RCC 7860 (cell line): ENCODE data around the gene TLNRD1.
A peak's percentile ranks its signal among the peaks of the same experiment; 100 is the strongest.

Experiments used
- DNase-seq: peaks from one replicate; pipeline ENCODE4 v3.0.0-alpha.2; 2015; ENCODE audit warnings: low spot score
- FAIRE-seq: peaks from 2 replicates; lab custom pipeline; 2012; peaks lifted over from hg19 to GRCh38; lab: Jason Lieb, UNC

TLNRD1 gene

DNA sequence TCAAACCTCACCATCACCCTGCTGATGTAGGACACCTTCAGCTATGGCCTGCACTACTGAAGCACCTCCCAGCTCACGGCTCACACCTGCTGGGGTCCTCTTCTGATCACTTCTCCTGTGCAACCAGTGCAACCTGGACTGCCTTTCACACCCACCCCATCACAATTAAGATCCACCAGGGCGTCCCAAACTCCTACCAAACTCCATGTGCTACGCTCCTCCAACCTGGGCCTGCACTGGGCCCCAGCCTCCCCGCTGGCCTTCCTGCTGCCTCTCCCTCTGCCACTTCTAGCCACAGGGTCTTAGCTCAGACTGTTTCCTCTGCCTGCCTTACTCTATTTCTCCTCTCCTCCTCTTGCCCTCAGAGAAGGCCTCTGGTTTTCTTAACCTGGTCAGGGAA lies 23.9 kb upstream of the TLNRD1 start:
- FAIRE-seq (no peak), DNase-seq (no peak)

DNA sequence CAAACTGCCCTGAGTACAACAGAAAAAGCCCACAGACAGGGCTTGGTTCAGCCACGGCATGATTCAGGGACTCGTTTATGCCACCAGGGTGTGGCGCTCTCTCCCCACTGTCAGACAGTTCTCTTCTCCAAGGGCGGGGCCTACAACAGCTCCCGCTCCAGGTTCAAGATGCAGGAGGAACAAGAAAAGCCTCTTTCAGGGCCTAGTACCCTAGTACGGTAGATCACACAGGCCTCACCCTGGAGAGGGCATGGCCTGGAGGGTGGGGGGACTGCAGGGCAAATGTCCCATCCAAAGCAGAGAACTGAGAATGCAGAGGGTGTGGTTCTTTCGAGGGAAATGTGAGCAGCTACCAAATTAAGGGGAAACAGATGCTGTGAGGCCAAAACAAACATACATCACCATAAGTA lies 23.1 kb upstream of the TLNRD1 start:
- no peak for DNase-seq
- FAIRE-seq = no peak

DNA sequence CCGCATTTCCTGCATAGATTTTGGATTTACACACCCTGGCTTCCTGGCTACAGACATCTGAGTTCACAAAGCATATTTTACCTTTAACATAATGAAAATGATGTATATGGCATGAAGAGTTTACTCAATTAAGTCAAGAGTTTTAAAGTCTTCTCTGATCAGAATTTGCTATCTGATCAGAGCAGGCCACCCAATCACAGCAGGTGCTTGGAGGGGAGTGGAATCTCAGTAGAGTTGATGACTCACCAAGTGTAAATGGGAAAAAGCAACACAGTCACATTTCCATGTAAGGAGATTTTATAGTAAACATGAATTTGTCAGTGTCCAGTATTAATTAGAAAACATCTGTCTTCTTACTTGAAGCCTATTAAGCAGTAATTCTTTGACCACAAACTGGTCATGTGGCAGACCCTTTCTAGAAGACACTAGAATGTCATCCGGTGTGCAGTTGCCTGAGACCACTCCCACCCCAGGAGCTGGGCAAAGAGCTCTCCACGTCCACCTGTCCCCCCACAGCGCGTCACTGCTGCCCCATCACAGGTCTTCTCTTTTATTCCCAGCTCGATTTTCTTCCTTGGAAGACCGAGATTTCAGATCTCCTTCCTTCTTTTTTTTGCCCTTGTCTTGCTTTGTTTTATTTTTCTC lies 21.9 kb upstream of the TLNRD1 start:
- no peak for FAIRE-seq
- no peak for DNase-seq

DNA sequence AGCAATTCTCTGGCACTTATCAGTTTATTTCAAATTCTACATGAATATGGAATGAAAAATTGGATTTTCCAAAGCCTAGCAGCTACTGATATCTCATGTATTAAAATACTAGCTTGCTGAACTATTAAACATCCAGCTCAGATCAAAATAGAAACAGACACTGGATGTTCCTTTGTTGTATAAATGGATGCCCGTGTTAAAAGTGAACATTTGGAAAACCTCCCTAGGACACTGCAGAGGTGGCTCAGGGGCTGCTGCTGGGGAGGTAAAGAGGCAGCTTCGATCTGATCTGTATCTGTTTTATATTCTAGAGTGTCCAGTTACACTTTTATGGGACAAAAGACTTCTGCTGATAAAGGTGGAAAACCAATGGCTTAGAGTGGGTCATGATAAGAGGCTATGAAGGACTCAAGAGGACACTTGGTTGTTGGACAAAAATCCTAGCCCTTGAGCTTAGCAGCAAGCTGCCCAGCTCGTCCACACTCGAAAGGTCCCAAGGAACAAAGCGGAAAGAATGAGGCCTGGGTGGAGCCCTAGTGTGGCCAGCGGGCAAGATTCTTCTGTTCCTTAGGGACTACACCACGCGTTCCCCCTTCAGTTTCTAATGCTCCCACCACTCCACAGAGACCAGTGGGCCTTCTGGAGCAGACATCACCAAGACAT lies 21.1 kb upstream of the TLNRD1 start:
- FAIRE-seq (no peak), DNase-seq (no peak)

DNA sequence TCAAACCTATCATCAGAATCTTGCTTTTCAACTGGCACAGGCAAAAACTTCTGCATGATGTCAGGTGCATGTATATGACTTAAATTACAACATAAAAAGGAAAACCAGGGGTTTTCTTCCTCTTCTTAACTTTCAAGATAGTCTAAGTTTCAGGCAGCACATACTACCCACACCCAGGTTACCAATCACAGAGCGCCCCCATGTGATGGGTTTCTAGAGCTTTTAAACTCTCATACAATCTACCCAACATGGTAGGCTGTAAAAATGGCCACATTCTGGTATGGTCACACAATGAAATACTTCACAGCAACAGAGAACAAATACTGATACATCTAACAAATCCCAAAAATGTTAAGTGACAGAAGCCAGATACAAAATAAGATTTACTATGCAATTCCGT lies 18.5 kb upstream of the TLNRD1 start:
- FAIRE-seq (no peak), DNase-seq (no peak)

DNA sequence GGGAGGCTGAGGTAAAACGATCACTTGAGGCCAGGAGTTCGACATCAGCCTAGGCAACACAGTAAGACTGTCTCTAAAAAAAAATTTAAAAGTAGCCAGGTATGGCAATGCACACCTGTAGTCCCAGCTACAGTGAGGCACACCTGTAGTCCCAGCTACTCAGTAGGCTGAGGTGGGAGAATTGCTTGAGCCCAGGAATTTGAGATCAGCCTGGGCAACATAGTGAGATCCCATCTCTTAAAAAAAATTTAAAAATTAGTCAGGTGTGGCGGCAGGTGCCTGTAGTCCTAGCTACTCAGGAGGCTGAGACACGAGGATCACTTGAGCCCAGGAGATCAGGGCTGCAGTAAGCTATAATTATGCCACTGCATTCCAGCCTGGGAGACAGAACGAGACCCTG lies 17.9 kb upstream of the TLNRD1 start:
- no peak for DNase-seq
- FAIRE-seq = no peak

DNA sequence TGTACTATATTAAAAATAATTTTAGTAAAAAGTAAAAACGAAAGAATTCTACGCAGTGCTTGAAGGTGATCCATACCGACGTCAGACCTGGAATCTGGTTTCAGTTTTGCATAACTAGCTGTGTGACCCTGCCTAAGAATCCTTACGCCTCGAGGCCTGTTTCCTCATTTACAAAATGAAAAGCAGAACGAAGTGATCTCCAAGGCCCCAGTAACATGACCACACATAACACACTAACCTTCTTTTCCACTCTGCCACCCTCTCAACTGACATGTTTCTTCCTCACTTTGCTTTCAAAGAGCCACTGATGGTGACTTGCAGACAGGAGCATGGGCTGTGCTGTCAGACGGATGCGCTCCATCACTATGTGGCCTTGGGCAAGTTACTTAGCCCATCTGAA lies 15.9 kb upstream of the TLNRD1 start:
- DNase-seq (no peak), FAIRE-seq (no peak)

DNA sequence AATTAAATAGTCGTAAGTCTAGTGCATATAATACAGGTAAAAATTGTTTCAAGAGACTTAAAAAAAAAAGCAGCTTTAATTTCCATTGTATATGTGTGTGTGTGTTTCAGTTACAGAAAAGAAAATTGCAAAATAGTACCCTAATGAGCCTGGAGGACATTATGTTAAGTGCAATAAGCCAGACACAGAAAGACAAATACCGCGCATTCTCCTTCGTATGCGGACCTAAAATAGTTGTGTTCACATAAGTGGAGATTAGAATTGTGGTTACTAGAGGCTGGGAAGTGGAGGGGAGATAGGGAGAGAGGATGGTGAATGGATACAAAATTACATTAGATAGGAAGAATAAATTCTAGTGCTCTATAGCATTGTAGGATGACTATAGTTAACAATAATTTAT lies 14.7 kb upstream of the TLNRD1 start:
- DNase-seq = no peak
- FAIRE-seq = no peak

DNA sequence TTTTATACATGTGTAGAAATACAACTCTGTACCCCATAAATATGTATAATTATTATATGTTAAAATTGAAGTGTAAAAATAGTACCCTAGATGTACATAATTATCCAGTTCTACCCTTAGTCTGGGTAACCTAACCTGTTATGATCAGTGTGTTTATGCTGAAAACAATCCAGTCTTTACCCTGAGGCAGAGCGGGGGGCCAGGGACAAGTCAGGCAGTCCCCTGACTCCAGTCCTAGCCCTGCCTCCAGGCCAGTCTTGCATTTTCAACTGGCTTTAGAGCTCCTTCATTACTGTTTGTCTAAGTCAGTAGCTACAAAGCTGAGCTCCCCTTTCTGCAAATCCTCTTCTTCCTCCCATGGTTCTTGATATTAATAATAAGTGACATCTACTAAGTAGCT lies 14.2 kb upstream of the TLNRD1 start:
- FAIRE-seq = no peak
- DNase-seq = no peak

DNA sequence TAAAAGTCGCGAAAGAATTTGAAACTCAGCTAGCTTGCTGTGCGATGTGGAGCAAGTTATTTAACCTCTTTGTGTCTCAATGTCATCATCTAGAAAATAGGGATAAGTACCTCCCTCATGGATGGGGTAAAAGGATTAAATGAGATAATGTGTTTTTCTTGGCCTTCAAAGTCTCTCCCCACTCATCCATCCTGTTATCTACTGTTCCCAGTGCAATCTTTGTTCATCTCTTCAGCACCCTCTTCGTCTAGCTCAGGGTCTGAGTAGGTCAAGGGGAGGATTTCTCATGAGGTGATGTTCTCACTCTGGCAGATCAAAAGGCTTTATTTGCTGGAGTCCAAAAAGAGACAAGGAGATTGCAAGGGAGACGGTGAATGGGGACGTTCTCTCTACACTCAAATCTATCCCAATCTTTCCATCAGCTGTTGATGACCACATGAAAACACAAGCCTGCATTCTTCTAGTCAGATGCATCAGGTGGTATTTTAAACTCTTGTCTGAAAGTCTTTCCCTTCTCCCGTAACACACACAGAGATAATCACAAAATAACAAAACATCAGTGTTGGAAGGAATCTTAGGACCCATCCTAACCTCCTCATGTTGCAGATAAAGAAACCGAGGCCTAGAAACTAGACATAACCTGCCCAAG lies 12.5 kb upstream of the TLNRD1 start:
- FAIRE-seq (no peak), DNase-seq (no peak)

DNA sequence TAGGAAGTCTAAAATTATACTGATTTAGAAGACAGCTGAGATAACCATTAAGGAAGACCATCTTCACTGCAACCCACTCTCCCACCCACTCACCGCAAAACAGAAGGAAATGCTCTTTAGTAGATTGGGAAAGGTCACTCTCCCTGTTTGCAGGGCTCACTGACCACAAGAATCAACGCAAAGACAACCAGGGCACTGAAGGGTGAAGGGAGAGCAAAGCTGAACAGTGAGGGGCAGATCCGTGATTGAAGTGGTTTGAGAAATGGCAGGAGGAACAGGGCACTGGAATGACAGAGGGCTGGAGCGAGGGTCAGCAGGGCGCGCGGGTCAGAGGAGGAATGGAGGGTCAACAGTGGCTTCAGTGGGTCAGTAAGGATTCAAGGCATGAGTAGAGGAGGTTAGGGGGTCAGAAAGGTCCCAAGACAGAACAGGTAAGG lies 11.6 kb upstream of the TLNRD1 start:
- FAIRE-seq = no peak
- DNase-seq = no peak

DNA sequence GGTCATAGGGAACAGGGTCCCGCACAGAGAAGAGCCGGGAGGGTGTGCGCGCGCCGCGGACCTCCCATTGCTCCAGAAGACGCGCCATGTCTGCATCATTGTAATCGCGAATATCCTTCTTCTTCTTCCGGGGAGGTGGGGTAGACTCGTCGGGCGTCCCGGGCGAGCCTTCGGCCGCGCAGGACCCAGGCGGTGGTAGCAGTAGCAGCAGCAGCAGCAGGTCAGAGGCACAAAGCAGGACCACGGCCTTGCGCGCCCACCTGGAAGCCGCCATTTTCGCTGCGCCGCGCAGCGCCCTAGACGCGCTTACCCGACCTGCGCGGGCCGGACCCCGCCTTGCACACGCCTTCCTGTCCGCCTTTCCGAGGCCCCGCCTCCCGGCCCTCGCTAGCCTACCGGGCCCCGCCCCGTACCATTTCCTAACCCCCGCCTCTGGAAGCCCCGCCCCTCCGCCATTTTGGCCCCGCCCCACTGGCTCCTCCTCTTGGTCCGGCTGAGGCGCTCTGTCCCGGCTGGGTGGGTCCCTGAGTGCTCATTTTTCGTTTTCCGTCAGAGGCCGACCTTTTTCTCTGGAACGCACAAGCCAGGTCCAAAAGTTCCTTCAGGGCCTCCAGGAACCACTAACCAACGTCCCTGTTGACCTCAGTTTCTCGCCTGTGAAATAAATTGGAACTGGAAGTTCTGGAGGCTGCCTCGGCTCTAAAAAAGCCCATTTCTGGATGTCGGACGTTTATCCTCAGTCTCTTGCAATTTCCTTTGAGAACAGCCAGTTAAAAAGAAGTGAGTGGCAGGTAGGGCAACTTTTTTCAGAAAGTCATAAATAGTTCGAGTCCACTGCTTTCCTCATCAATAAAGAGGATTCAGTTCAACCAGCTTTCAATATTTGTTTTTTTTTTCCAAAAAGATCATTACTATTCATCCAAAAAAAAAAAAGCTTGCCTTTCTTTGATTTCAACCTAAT lies 10.9 kb upstream of the TLNRD1 start, which contains the start of gene MESD:
Gene MESD, minus strand, starts transcription at position 302 of the 961 bp plus-strand sequence. Its CDS starts 28 bp downstream, at position 274.
- DNase-seq = peak; percentile 80
- FAIRE-seq = peak; percentile 51

DNA sequence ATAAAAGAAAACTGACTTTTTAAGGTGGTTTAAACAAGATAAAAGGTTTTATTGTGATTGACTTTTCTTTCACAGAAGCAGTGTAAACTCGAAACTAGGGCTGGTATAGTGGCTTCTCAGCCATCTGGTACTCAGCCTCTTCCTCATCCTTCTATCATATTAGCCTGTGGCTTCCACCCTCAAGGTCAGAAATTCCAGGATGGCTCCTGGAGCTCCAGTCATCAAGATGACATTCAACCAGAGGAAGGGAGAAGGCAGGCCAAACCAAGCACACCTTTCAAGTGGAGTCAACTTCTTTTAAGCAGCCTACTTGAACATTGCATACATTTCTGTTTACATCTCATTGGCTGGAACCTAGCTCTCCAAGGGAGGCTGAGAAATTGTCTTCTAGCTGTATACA lies 9.8 kb upstream of the TLNRD1 start:
- no peak for DNase-seq
- no peak for FAIRE-seq

DNA sequence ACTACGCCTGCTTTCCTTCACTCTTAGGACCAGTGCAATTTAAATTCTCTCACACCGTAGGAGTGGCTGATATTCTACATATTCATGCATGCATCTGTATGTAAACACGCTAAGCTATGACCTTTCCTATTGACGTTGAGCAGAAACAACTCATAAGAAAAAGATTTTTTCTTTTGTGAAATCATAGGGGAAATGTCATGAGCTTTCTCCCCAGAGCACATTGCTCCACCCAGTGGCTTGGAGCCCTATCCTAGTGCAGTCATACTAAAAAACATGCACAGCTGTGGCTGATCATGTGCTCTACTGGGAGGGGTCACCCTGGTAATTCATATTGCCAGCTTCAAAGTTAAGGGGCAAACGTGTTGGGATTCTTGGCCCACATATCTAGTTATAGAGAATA lies 9.3 kb upstream of the TLNRD1 start:
- DNase-seq = no peak
- FAIRE-seq = no peak

DNA sequence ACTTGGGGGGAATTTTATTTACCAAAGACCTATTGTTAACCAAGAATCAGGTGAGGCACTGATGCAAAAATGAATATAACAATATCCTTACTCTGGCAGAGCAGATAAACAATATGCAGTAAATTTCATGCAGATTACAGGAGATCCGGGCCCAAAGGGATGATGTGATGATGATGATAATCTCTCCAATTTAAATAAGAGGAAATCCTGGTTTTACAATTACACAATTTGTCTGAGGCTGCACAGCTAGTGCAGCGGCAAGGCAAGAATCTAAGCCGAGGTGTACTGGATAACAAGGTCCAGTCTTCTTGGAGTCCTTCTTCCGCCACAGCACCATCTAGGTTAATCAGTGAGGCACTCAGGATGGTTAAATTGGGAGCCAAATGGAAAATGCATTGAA lies 8.7 kb upstream of the TLNRD1 start:
- FAIRE-seq (no peak), DNase-seq (no peak)

DNA sequence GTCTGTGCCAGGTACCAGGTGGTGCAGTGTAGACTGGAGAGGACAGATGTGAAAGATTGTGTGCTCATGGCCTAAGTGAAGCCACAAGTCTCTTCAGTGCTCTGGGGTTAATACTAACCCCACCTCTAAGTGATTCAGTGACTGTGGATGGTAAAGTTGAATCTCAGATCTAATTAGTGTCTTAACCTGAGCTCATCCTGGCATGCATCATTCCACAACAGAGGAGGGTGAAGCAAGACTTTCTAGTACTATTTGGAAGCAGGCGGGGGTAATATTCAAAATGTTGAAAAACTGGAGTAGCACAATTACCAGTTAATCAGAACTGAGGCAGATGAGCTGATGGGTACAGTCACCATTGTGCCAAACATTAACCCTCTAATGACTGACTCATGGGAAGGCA lies 8.3 kb upstream of the TLNRD1 start:
- no peak for FAIRE-seq

DNA sequence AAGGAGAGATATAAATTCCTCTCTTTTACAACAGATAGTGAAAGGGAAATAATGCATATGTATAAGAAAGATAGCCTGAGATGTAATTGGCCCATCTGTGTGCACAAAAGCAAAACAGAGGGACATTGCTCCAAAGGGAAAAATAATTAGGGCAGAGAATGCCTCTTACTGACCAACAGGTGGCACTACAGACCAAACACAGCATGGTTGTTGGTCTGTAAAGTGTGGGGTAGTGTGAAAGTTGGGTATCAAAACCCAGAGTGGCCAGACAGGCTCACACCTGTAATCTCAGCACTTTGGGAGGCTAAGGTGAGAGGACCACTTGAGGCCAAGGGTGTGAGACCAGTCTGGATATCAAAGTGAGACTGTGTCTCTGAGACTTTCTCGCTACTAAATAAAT lies 4.5 kb upstream of the TLNRD1 start:
- DNase-seq (no peak), FAIRE-seq (no peak)

More for the DNA sequence above, 8.3 kb upstream of the TLNRD1 start:
- DNase-seq = no peak

DNA sequence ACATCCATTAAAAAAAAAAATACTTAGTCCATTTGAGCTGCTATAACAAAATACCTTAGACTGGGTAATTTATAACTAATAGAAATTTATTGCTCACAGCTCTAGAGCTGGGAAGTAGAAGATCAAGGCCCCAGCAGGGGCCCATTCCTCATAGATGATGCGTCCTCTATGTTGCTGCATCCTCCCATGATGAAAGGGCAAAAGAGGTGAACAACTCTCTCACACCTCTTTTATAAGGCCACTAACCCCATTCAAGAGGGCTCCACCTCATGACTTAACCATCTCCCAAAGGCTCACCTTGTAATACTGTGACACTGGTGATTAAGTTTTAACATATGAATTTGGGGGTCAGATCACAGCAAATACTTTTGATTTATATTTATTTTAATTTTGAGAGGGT lies 3.0 kb upstream of the TLNRD1 start:
- no peak for DNase-seq
- FAIRE-seq = no peak

DNA sequence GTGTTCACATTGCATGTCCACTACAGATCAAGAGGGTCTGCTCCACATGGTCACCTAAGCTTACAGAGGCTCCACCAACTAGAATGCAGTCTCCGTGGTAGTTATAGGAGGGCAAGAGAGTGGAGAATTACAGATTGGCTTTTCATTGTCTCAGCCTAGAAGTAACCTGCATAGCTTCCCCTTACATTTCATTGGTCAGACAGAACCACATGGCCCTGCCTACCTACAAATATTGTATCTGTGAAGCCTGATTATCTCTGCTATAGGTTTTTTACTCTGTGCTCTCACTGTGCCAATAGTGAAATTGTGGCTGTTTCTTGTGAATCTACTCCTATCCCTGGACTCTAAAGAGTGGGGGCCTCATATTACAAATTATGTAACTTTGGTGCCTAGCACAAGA lies 2.5 kb upstream of the TLNRD1 start:
- DNase-seq (no peak), FAIRE-seq (no peak)

DNA sequence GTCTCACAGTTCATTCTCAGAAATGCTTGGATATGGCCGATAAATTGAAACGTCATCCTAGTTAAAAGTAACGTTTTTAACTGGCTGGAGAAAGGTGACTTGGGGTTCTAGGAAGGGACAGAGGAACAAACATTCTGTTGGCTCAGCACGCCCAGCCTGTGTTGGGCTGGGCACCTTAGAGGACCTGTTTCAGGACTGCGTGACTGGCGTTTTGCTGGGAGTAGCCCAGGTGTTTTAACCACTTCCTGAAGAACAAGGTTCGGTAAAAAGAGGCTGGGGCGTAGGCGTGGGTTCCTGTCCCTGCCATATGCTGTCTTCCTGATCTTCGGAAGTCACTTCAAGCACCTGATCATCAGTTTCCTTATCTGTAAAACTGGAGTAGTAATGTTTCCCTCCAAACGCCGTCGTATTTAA lies 1.1 kb upstream of the TLNRD1 start:
- no peak for FAIRE-seq
- no peak for DNase-seq

DNA sequence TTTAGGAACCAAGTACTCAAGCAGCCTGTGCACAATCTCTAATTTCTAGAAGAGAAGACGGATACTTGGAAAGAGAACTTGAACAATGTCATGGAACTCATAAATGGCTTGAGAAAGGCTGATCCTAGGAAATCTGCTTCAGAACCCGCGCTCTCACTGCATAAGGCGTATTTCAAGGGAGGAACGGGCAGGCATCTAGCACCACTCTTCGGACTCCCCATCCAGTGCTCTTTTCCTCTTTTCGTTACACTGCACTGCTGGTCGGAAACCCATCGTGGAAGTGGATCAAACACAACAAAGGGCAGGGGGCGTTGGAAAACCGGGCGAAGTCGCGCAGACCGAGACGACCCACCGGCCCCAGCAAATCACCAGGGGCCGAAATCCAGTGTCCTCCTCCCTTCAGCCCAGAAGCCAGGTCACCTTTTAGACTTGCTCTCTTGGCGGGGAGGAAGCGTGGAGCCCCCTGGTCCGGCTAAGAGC lies 539 bp upstream of the TLNRD1 start:
- FAIRE-seq (no peak), DNase-seq (no peak)
